GM23338 (cell line): Measurements from ENCODE around the gene TBX19. TPM values are rescaled to one million over a fixed set of nuclear protein-coding genes. Genes with fewer than 3 reads are reported as not detected.

Experiments used
- ATAC-seq: fragments of 200-7000 bp; cut with Tn5 transposase; 3 replicates; pipeline ENCODE4 v1.9.1; 2020
- DNase-seq: peaks from one replicate; pipeline ENCODE4 v3.0.0-alpha.2; 2015; ENCODE audit warnings: low spot score
- H2AFZ ChIP-seq: fragments of 200-600 bp; sonication (generic); 2 replicates; pipeline ENCODE4 v1.8.0; 2016; ENCODE audit warnings: antibody characterized with exemption, mild to moderate bottlenecking, moderate library complexity
- H3F3A ChIP-seq: fragments of 200-600 bp; sonication (generic); replicated peaks from 2 replicates; pipeline ENCODE4 v1.8.0; 2017; ENCODE audit warnings: antibody characterized with exemption, mixed run types, low read depth
- H3K27ac ChIP-seq: fragments of 200-600 bp; sonication (generic); 2 replicates; pipeline ENCODE4 v1.6.1; 2016; ENCODE audit warnings: low read depth
- H3K27me3 ChIP-seq: fragments of 200-600 bp; sonication (generic); 2 replicates; pipeline ENCODE4 v1.8.0; 2016; ENCODE audit warnings: mild to moderate bottlenecking, mixed run types, moderate library complexity; ENCODE audit not compliant: insufficient read depth
- H3K36me3 ChIP-seq: fragments of 200-600 bp; sonication (generic); 2 replicates; pipeline ENCODE4 v1.8.0; 2016; ENCODE audit warnings: mild to moderate bottlenecking; ENCODE audit not compliant: insufficient read depth
- H3K4me1 ChIP-seq: fragments of 200-600 bp; sonication (generic); 2 replicates; pipeline ENCODE4 v1.8.0; 2016; ENCODE audit warnings: mild to moderate bottlenecking, moderate library complexity; ENCODE audit not compliant: insufficient read depth
- H3K4me2 ChIP-seq: fragments of 200-600 bp; sonication (generic); 2 replicates; pipeline ENCODE4 v1.7.1; 2017; ENCODE audit warnings: mixed run types
- H3K4me3 ChIP-seq: fragments of 200-600 bp; sonication (generic); 2 replicates; pipeline ENCODE4 v1.6.1; 2016; ENCODE audit warnings: mixed run types
- H3K79me2 ChIP-seq: fragments of 200-600 bp; sonication (generic); replicated peaks from 2 replicates; pipeline ENCODE4 v1.8.0; 2017; ENCODE audit warnings: mild to moderate bottlenecking; ENCODE audit not compliant: insufficient read depth
- H3K9me2 ChIP-seq: fragments of 200-600 bp; sonication (generic); 2 replicates; pipeline ENCODE4 v1.8.0; 2017; ENCODE audit not compliant: insufficient read depth
- H4K20me1 ChIP-seq: fragments of 200-600 bp; sonication (generic); replicated peaks from 2 replicates; pipeline ENCODE4 v1.8.0; 2017; ENCODE audit warnings: mild to moderate bottlenecking; ENCODE audit not compliant: insufficient read depth
- H3K27ac Mint-ChIP-seq: 2 replicates; pipeline ENCODE4 v1.8.0; 2020; ENCODE audit warnings: inconsistent platforms, mild to moderate bottlenecking, moderate library complexity, mixed read lengths
- H3K27me3 Mint-ChIP-seq: 3 replicates; pipeline ENCODE4 v1.8.0; 2022; ENCODE audit warnings: low read depth, mild to moderate bottlenecking, moderate library complexity, mixed read lengths, inconsistent platforms; ENCODE audit not compliant: insufficient read depth, poor library complexity
- H3K36me3 Mint-ChIP-seq: 3 replicates; pipeline ENCODE4 v1.8.0; 2021; ENCODE audit warnings: low read depth, mild to moderate bottlenecking, inconsistent platforms, moderate library complexity, mixed read lengths
- H3K4me1 Mint-ChIP-seq: 3 replicates; pipeline ENCODE4 v1.8.0; 2020; ENCODE audit warnings: mild to moderate bottlenecking, inconsistent platforms, mixed read lengths
- H3K4me3 Mint-ChIP-seq: 3 replicates; pipeline ENCODE4 v1.8.0; 2021; ENCODE audit warnings: moderate library complexity, mild to moderate bottlenecking, inconsistent platforms, mixed read lengths
- H3K9me3 Mint-ChIP-seq: 3 replicates; pipeline ENCODE4 v1.8.0; 2020; ENCODE audit warnings: moderate library complexity, mild to moderate bottlenecking, inconsistent platforms, mixed read lengths
- CREB1 ChIP-seq: fragments of 250-450 bp; sonication (Bioruptor Pico); IDR thresholded peaks from 2 replicates; pipeline ENCODE4 v1.5.0; 2020; ENCODE audit warnings: low read depth, mild to moderate bottlenecking, moderate library complexity
- CTCF ChIP-seq, 2 experiments: fragments of 200-600 bp in 1 of 2; sonication (generic) in 1 of 2; conservative IDR thresholded peaks; 2 replicates each; pipeline versions ENCODE4 v1.5.1 to v1.6.1; 2016 to 2017; ENCODE audit warnings: antibody characterized with exemption in 2 of 2, low read depth in 2 of 2, mild to moderate bottlenecking in 2 of 2, moderate library complexity in 1 of 2
- ETS1 ChIP-seq: IDR thresholded peaks from 2 replicates; pipeline ENCODE4 v1.6.1; 2016; ENCODE audit warnings: antibody characterized with exemption
- JUNB ChIP-seq: IDR thresholded peaks from one replicate; pipeline ENCODE4 v1.6.1; 2016; ENCODE audit warnings: antibody characterized with exemption; ENCODE audit not compliant: unreplicated experiment
- NANOG ChIP-seq: IDR thresholded peaks from 2 replicates; pipeline ENCODE4 v1.6.1; 2016; ENCODE audit warnings: antibody characterized with exemption, borderline replicate concordance
- POLR2AphosphoS5 ChIP-seq: IDR thresholded peaks from 2 replicates; pipeline ENCODE4 v1.6.1; 2016; ENCODE audit warnings: antibody characterized with exemption, low read depth
- STAT1 ChIP-seq: IDR thresholded peaks from one replicate; pipeline ENCODE4 v1.6.1; 2016; ENCODE audit warnings: antibody characterized with exemption; ENCODE audit not compliant: unreplicated experiment
- ZNF114 ChIP-seq: fragments of 250-450 bp; sonication (Bioruptor Pico); IDR thresholded peaks from 2 replicates; pipeline ENCODE4 v1.5.0; 2020; ENCODE audit warnings: mild to moderate bottlenecking, moderate library complexity
- polyA plus RNA-seq: library from polyadenylated mRNA; unstranded; fragments of >200 nt; fragmentation: Nextera tagmentation; extraction: Ambion mirVana; gene quantifications from 2 replicates; pipeline ENCODE4 v1.2.1, GENCODE V29; 2016
- total RNA-seq: library from RNA; depleted of rRNA; stranded (reverse); fragments of >200 nt; shearing (Covaris generic); gene quantifications from 2 replicates; pipeline ENCODE4 v1.2.3, GENCODE V29; 2014
- TF ChIP-seq, protein P1 (sequence below): IDR thresholded peaks from one replicate; pipeline ENCODE4 v1.6.1; 2018; ENCODE audit warnings: antibody characterized with exemption; ENCODE audit not compliant: unreplicated experiment

Gene TBX19
- total and polyA plus RNA-seq, 2 experiments from 2014 or later: 0.76 to 1.1 TPM

GRCh38 chr1:168236836-168237611, 43.7 kb upstream of the TBX19 start:
- H3K9me2 ChIP-seq: no peaks in the 10 kb centered on the region
- peaks cover 3% of the 10 kb centered on the region; the same call in 1 of the 3 replicates for H3K4me1 Mint-ChIP-seq
- H3K27ac ChIP-seq: no peak overlapping the region
- peaks cover 6% of the 10 kb centered on the region for H3K79me2 ChIP-seq
- H4K20me1 ChIP-seq: no peaks in the 10 kb centered on the region; the same call in 1 of the 2 replicates
- H3K4me1 ChIP-seq: no peaks in the 10 kb centered on the region
- no peak overlapping the region for H3K4me3 Mint-ChIP-seq
- H3F3A ChIP-seq: no peaks in the 10 kb centered on the region
- H3K27me3 Mint-ChIP-seq: peaks cover 4% of the 10 kb centered on the region
- peaks cover 37% of the 10 kb centered on the region for H3K36me3 Mint-ChIP-seq
- peaks cover 14% of the 10 kb centered on the region for H3K36me3 ChIP-seq
- no peaks in the 10 kb centered on the region for H3K27me3 ChIP-seq
- H3K4me2 ChIP-seq: no peak overlapping the region
- no peak for DNase-seq
- no peak for ATAC-seq
- no peak overlapping the region for H3K4me3 ChIP-seq
- TF ChIP-seq CTCF (conservative IDR thresholded peaks at IDR 0.05; ENCODE audit: low read depth in 2 of 2): peak in 1 of 2 experiments; percentile 28; a peak in 2 of 4 replicates
- TF ChIP-seq ZNF114 (CRISPR knock-in tag): no peak
- H3K9me3 Mint-ChIP-seq: no peaks in the 10 kb centered on the region
- H3K27ac Mint-ChIP-seq: no peak overlapping the region
- no peak overlapping the region for H2AFZ ChIP-seq

GRCh38 chr1:168243198-168243597, 37.5 kb upstream of the TBX19 start:
- Mint-ChIP-seq H3K4me3 (no peak overlapping the region), H3K4me1 (peaks cover 5% of the 10 kb centered on the region), H3K36me3 (peaks cover 43% of the 10 kb centered on the region), H3K27ac (0 out of 2 replicates have a peak overlapping the region, but pooled peaks have one; percentile 80), H3K27me3 (no peaks in the 10 kb centered on the region), H3K9me3 (no peaks in the 10 kb centered on the region)
- Histone ChIP-seq H3K4me1 (no peaks in the 10 kb centered on the region), H3K4me3 (no peak overlapping the region), H2AFZ (no peak overlapping the region), H3K4me2 (no peak overlapping the region), H3K79me2 (peaks cover 5% of the 10 kb centered on the region; the same call in 1 of the 2 replicates), H3F3A (no peaks in the 10 kb centered on the region), H3K27ac (no peak overlapping the region), H3K9me2 (no peaks in the 10 kb centered on the region), H3K27me3 (no peaks in the 10 kb centered on the region), H4K20me1 (no peaks in the 10 kb centered on the region), H3K36me3 (peaks cover 13% of the 10 kb centered on the region; the same call in 1 of the 2 replicates)
- no peak for DNase-seq
- no peak for ATAC-seq
- no peak for TF ChIP-seq JUNB
- TF ChIP-seq POLR2AphosphoS5: no peak
- TF ChIP-seq NANOG: no peak
- no peak for TF ChIP-seq CREB1 (CRISPR knock-in tag)
- TF ChIP-seq CTCF (conservative IDR thresholded peaks at IDR 0.05; ENCODE audit: low read depth in 2 of 2): no peak
- no peak for TF ChIP-seq ETS1
- no peak for TF ChIP-seq ZNF114 (CRISPR knock-in tag)
- TF ChIP-seq, protein P1, sequence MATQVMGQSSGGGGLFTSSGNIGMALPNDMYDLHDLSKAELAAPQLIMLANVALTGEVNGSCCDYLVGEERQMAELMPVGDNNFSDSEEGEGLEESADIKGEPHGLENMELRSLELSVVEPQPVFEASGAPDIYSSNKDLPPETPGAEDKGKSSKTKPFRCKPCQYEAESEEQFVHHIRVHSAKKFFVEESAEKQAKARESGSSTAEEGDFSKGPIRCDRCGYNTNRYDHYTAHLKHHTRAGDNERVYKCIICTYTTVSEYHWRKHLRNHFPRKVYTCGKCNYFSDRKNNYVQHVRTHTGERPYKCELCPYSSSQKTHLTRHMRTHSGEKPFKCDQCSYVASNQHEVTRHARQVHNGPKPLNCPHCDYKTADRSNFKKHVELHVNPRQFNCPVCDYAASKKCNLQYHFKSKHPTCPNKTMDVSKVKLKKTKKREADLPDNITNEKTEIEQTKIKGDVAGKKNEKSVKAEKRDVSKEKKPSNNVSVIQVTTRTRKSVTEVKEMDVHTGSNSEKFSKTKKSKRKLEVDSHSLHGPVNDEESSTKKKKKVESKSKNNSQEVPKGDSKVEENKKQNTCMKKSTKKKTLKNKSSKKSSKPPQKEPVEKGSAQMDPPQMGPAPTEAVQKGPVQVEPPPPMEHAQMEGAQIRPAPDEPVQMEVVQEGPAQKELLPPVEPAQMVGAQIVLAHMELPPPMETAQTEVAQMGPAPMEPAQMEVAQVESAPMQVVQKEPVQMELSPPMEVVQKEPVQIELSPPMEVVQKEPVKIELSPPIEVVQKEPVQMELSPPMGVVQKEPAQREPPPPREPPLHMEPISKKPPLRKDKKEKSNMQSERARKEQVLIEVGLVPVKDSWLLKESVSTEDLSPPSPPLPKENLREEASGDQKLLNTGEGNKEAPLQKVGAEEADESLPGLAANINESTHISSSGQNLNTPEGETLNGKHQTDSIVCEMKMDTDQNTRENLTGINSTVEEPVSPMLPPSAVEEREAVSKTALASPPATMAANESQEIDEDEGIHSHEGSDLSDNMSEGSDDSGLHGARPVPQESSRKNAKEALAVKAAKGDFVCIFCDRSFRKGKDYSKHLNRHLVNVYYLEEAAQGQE: no peak
- no peak for TF ChIP-seq STAT1
